GM12891 (cell line): ENCODE results near the gene ACKR2.

ENCODE experiments used
- POLR2A ChIP-seq: IDR thresholded peaks from 2 replicates; pipeline ENCODE4 v1.6.1; 2011; ENCODE audit warnings: low read depth, low read length, control low read depth
- POLR2AphosphoS5 ChIP-seq: IDR thresholded peaks from 2 replicates; pipeline ENCODE4 v1.6.1; 2011; ENCODE audit warnings: low read depth, low read length, control low read depth

GRCh38 chr3:42822828-42823227 lies 13.6 kb downstream of the ACKR2 start:
- TF ChIP-seq POLR2AphosphoS5 (no peak), POLR2A (no peak)
